HG02759 (cell line): ENCODE results near the gene RBMS1.

Experiments
- ATAC-seq: cut with Tn5 transposase; IDR thresholded peaks from one replicate; pipeline ENCODE4 v1.9.1; 2021; ENCODE audit warnings: mild to moderate bottlenecking, moderate library complexity; ENCODE audit not compliant: unreplicated experiment

RBMS1 gene

DNA sequence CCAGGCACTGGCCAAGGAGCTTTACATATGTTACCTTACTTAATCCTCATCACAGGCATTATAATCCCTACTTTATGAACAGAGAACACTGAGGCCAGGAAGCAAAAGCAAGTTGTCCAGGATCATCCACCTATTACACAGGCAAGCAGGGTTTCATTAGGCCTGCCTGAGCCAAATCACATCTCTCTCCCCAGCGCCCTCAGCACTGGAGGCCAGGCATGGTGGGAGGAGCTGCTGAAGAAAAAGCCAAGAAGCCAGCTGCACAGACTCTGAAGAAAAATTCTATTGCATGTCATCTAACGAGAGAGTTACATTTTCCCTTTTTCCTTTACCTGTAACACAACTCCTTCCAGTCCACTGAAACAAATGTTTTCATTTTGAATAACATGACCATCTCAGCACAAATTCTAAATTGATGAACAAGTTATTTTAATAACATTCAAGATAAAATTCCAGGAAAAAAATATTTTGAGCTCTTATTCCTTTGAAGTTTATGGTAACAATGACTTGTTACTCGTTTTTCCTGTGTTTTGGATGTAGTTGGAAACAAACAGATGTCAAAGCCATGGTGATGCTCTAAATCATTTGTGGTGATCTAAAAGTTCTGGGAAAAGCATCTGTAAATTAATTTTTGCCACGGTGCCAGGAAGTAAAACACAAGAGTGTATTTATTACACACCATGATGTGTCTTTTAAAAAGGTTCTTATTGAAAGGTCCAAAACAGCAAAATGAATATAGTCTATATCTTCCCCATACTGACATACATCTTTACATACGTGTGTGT is 154.5 kb downstream of the RBMS1 start:
- ATAC-seq: no peak

DNA sequence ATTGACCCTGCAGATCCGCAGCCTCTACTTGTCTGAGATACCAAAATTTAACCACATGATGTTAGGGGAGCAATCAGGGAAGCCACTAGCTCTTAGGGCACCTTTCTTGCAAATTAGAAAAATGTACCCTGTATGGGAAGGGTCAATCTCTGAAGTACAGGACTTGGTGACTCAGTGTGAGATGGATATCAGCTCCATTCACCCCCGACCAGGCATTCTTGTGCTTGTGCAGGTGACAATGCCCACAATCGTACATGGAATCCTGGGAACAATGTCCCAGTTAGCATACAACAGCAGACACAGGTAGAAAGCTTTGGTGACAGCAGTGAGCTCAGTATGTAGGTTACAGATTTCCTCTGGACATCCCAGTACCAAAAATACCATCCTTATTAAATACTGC is 155.9 kb downstream of the RBMS1 start:
- ATAC-seq: no peak

DNA sequence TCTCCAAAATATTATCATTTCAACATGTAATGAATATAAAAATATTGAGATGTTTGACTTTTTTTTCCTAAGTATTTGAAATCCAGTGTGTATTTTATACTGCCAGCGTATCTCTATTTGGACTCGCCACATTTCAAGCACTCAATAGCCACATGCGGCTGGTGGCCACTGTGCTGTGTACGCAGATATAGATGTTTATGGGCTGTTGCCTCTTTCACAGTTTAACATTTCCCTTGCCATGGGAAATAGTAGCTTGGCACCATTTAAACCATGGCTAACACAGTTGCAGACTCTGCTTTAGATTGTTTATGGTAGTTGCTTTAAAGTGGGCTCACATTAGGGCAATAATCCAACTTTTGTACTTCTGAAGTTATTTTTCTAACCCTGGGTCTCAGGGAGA is 157.0 kb downstream of the RBMS1 start:
- ATAC-seq: no peak

DNA sequence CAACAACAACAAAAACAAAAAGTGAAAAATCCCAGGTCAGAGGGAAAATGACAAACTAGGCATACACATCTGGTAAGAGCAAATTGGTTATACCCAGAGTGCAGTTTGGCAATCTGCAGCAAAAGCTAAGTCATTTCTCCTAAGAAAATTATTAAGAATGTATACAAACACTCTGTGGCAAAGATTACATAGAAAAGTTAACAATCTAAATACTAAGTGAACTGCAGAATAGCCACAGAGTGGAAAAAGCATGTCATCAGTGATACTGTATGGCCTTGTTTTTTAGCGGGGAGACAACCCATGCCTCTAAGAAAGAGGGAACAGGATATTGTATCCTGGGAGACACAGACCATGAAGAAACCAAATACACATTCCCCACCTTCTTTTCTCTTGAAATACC is 157.5 kb downstream of the RBMS1 start:
- ATAC-seq: no peak

DNA sequence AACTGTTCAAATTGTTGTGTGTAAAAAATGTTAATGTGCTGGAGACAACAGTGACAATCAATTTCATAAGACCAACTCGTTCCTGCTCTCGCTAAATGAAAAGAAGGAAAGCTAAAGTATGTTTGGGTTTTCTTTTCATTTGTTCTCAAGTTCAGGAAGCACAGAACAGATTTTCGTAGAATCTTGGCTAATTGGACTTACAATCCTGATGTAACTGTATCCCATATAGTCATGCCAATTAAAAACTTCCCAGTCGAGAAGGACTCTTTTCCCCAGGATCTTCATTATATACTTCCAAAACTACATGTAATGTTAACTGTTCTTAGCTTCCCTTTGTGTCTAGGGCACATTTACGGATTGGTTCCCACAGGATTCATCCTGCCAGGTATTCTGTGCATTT is 158.2 kb downstream of the RBMS1 start:
- ATAC-seq: no peak

DNA sequence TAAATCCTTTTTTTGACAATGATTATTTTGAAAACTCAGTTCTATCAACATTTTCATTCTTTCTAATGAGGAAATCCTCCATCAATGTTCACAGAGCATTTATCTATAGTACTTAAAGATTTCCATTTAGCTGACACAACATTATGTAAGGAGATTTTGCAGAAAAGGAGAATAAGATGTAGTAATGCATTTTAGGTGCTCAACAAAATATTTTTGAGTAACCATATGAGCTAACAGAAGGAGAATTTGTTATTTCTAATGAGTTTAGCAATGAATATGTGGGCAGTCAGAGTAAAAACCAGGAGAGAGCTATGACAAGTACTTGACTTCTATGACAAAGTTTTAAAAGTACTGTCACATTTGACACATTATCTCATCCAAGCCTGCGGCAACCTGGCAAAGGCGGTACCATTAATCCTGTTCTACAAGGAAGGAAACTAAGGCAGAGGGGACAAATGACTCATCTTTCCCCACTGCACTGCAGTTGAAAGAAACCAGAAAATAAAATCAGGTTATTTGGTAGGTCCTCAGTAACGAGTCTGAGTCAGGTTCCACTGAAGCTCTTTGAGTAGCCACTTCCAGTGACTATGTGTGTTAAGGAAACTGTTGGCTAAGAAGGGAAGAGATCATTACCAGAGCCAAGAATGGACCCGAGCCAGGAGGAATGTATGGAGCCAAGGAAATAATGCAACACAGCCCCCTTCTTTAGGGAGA is 159.4 kb downstream of the RBMS1 start:
- ATAC-seq: no peak

DNA sequence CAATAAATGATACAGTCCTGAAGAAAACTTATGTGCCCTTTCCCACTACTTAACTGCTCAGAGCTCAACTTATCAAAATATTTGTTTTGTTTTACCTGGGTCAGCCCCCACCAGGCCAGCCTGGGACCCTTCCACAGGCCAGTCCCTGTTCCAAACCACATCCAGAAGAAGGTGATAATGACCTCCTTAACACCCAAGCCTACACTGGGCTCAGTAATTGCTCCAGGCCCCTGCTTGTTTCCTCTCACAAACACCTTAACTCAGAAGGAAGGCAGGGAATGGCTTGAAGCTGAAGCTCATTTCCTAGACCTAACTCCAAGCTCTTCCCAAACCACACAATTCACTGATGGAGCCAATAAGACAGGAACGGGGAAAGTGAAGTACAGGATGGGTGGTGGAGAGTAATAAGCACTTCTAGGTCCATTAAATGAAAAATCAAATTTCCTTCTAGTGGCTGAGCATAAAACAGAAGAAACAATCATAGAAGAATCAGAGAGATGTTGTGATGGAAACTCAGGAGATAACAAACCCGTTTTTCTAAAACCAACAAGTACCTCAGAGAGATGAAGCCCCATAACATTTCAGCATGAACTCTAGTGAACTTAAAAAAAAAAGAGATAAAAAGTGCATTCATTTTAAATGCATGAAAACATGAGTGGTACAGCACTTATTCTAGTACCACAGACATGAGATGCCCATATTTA is 160.1 kb downstream of the RBMS1 start:
- ATAC-seq: no peak

DNA sequence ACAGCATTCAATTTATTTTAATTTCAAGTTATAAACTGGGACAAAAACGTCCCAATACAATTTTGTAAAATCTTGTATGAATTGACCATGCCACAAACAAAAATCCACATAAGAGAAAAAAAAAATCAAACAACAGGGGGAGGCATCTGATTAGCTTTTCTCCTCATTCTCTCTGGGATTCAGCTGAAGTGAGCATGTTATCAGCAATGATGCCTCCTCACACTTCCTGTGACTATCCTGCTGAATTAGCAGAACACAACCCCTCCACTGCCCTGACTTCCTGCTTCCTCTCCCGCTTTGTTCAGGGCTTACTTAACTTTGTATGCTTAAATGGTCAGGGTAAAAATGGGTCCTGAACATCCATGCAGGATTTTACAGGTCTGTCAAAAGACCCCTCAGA is 161.3 kb downstream of the RBMS1 start:
- no peak for ATAC-seq

DNA sequence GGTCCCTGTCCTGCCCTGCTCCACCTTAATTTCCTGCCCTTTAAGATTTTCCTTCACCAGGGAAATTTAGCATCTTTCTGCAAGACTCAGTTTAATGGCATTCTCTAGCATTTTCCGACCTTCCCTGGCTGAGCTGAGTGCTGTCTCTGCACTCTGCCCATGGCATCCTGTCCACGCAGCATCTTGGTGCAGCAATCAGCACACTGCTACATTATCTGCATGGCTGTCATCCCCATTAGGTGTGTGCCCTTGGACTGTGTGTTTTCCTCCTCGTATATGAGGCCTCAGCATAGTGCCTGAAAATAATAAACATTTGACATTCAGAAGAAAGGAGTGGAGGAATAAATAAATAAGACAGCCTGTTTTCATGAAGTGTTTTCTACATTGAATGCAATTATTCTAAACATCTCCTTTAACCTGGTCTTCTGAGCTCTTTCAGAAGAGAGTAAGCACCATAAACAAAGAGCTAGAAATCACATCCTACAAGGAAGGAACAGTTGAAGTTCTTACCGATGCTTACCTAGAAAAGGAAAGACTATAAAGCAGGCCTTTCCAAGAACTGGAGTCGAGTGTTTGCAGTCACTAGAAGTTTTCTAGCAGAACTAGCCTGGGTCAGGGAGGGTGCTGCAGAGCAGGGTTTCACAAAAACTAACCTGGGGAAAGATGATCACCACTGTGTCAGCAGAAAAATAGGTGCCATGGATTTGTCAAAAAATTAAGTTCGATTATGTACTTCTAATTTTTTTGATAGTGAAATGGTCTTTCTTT is 162.2 kb downstream of the RBMS1 start:
- ATAC-seq: no peak

DNA sequence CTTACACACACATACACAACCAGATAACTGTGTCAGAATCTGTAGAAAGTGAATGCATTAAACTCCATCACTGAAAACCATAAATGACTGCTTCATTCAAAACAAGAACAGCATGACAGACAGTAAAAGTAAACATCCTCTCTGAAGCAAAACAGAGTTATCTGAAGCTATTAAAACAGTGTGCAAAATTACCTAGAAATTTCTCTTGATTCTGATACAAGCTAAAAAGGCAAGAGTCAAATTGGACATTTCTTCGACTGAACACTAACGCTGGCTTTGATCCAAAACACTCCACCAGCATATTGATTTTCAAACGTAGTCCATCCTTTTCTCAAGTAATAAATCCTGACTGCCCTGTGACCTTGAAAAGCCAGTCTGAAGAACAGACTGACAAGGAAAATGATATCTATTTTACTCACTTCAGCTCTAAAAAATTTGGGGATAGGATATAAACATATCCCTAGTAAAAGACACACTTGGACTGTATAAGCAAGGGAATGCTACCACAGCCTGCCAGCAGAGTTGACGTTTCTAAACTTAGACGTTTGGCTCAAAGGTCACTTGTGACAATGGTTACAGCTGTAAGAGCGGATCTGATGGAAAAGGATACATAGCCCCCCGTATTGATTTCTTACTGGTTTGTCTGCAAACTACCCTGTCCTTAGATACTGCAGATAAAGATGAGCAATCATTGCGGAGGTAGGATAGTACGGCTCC is 164.6 kb downstream of the RBMS1 start:
- no peak for ATAC-seq

DNA sequence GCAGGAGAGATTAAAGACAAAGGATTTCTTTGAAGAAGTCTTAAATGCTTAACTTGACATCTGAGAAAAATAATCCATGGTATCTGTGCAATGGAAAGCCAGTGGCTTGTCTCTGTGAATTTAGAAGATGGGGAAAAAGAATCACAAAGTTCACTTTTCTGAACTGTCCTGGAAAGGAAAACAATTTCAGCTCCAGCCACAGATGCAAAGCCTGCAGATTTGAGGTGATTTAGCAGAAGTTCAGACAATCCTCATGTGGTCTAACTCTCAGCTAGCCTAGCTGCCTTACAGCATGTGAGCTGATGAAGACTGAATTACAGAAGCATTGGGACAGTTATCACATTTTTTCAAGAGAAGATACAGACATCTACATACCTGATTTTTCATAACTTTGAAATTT is 166.8 kb downstream of the RBMS1 start:
- ATAC-seq: no peak

DNA sequence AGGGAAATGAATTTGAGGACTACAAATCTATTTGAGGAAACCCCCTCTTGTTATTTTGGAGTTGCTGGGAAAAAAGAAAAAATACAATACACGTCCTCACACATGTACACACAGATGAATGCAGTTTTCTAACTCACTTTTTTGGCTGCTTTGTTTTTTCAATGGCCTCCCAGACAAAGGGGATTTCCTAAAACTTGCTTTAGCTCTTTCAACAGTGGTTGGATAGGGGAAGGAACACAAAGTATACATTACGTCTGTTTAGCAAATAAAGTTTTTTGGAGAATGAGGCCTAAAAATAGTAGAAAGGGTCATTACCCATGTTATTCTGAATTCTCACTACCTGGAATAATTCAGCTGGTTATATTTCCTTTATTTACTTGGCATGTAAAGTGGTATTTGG is 168.2 kb downstream of the RBMS1 start:
- ATAC-seq: no peak

DNA sequence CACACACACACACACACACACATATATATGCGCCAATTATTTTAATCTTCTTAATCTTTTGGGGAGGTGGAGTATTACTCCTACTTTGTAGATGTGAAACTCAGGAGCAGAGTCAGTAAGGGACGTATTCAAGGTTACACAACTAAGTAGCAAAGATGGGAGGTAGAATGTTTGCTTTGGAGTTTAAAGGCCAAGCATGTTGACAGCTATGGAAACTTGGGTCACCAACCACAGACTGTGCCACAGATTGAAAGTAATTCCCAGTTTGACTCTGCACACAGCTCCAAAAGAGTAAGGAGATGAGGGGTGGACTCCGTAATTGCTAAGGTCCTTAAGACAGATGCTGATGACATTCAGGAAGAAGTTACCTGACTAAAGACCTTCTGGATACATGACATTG is 168.7 kb downstream of the RBMS1 start:
- no peak for ATAC-seq

DNA sequence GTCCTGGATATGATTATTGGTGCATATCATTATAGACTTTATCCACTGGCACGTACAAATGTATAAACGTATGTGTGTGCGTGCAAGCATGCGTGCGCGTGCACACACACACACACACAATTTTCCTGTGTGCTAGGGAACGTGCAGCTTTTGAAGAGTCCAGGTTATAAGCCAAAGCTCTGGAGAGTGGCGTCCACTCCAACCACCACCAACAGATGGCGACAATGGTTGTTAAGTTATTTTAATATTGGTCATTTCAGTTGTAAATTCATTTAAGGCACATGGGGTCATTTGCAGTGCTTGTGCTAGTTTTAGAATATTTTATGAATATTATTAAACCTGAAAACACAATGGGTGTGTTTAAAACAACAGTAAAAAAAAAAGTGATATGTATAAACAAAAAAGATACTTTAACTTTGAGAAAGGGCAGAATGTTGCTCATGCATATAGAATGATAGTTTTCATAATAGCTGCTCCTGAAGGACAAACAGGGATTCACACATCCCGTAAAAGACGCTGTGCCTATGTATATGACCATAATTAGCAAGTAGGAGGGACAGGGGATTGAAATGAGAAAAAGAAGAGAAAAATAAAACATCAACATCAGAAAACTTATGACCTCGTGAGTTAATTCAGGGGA is 169.3 kb downstream of the RBMS1 start:
- ATAC-seq: peak; percentile 72

DNA sequence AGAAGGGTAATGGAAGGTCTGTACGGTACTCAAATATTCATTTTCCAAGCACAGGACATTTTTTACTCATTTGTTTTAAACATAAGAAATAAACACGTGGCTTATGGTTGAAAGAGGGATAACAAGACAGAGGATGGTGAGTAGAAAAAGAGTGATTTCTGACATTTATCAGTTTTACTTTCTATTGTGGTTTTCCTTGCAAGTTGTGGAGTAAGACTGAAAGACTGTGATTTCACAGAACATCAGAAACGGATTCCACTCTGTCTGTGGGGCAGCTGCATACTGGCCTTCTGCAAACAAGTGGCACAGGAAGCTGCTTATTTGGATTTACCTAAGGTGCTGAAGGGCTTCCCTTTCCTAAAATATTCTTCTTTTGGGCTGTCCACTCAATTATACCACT is 171.3 kb downstream of the RBMS1 start:
- ATAC-seq: no peak

DNA sequence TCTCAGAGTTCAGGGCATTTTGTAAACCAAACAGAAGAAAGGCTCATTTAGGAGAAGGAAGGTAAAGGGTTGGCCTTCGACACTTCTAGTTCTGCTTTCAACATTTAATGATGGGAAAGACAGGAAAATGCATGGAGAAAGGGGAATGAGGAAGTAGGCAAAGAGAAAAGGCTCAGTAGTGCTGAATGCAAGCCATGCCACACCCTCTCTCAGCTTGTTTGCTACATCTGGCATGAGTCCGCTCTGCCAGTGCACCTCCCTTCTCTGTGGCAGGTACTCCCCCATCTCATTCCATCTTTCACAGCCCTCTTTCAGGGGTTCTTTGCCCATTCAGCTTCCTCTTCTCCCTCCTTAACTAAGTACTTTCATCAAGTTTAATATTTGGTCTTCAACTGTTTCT is 172.6 kb downstream of the RBMS1 start:
- ATAC-seq: no peak

DNA sequence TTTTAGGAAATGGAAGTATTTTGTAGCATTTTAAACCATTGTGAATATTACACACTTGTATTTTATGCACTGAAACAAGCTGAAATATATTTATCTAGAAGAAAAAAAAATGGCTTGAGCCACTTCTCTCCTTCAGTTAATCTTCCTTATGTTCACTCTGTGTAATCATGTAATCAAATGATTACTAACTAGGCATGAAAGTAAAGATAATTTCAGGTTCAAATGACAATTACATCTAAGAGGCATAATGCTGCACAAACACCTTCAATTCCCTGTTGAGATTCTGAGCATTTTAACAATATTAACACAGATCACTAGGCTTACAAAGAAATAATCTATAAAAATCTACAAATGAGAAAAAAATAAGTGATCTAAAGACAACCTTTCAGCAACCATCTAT is 173.9 kb downstream of the RBMS1 start:
- ATAC-seq: no peak

DNA sequence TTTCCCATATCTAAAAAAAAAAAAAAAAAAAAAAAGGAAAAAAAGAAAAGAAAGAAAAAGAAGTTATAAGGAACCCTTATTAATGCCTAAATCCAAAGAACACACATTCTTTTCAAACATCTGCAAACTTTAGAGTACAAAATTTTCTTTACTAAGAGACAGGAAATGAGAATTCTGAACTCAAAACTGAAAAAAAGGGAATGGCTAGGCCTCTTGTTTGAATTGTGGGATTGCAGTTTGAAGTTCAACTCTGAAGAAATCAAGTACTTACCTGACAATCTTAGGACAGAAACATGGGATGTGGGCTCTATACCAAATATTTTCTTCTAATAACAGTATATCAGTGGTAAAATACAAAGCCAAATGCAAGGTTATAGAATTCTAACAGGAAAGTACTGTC is 175.4 kb downstream of the RBMS1 start:
- no peak for ATAC-seq

DNA sequence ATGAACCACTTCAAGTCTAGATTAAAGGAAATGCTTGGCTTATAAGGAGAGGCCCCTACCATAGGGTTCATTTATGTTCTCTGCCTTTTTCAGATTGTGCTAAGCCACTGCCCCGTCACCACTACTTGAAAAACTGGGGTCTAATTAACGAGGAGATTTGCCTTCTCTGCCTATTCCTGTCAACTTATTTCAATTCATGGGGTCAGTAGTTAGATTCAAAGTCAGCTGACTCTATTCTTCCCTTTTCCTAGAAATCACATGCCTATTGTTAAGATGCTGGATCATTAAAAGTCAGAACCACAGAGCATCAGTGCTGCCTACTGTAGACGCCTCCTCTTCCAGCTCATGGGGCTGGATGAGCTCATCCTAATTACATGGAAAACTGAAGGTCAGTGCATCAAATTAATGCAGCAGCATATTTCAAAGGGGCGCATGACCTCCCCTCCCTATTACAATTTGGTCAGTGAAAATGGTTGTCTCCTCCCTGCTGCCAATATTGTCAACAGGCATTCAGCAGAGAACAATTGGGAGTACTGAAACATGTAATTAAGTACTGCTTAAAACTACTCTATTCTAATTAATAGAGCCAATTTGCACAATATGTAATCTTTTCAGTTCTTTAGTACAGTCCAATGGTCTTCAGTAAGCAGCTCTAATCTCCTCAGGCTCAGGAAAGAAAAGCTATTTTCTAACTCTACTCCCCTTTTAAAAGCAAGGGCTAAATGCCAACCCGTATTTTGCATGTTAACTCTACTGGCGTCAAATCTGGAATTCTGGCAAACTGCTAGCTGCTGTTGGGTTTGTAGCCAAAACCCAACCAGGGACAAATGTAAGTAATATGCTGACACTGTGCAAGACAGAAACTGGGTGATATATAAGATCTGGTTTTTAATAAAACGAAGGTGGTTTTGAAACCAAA is 176.2 kb downstream of the RBMS1 start:
- ATAC-seq: no peak
